HFF-Myc (cell line): ENCODE results near the gene EDNRA.
A peak's percentile ranks its signal among the peaks of the same experiment; 100 is the strongest.

Experiments
- DNase-seq: peaks from one replicate; pipeline ENCODE4 v3.0.0-alpha.2; 2011; ENCODE audit warnings: low read depth; ENCODE audit errors: extremely low read depth
- H3K4me3 ChIP-seq: replicated peaks from 2 replicates; pipeline ENCODE4 v1.5.1; 2011; ENCODE audit warnings: low read depth, mild to moderate bottlenecking, control low read depth, low read length
- TF ChIP-seq, protein P1 (sequence below): IDR thresholded peaks from 2 replicates; pipeline ENCODE4 v1.5.1; 2012; ENCODE audit warnings: mild to moderate bottlenecking, low read depth, low read length, control low read depth; ENCODE audit errors: missing control alignments

Gene EDNRA

GRCh38 chr4:147518846-147519767, 38.2 kb downstream of the EDNRA start:
- no peak overlapping the region for H3K4me3 ChIP-seq
- TF ChIP-seq, protein P1, sequence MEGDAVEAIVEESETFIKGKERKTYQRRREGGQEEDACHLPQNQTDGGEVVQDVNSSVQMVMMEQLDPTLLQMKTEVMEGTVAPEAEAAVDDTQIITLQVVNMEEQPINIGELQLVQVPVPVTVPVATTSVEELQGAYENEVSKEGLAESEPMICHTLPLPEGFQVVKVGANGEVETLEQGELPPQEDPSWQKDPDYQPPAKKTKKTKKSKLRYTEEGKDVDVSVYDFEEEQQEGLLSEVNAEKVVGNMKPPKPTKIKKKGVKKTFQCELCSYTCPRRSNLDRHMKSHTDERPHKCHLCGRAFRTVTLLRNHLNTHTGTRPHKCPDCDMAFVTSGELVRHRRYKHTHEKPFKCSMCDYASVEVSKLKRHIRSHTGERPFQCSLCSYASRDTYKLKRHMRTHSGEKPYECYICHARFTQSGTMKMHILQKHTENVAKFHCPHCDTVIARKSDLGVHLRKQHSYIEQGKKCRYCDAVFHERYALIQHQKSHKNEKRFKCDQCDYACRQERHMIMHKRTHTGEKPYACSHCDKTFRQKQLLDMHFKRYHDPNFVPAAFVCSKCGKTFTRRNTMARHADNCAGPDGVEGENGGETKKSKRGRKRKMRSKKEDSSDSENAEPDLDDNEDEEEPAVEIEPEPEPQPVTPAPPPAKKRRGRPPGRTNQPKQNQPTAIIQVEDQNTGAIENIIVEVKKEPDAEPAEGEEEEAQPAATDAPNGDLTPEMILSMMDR, result peak; percentile 92
- no peak for DNase-seq

DNA sequence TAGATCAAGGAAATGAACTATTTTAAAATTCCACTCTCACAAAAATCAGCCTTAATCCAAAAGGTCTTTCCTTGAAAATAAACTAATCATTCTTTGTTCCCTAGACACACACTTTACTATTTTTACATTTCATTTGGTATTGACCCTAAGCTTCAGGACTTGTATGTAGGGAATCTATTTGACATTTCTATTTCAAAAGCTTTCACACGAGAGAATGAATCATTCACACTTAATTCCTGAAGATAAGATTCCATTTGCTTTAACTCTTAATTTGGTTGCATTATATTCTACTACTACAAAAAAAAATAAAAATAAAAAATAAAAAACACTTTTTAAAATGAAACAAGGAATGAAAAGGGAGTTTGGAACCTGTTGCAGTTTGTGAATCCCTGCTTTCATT, 43.7 kb downstream of the EDNRA start:
- DNase-seq, result no peak
- H3K4me3 ChIP-seq, result no peak overlapping the region
- TF ChIP-seq, protein P1, result no peak

DNA sequence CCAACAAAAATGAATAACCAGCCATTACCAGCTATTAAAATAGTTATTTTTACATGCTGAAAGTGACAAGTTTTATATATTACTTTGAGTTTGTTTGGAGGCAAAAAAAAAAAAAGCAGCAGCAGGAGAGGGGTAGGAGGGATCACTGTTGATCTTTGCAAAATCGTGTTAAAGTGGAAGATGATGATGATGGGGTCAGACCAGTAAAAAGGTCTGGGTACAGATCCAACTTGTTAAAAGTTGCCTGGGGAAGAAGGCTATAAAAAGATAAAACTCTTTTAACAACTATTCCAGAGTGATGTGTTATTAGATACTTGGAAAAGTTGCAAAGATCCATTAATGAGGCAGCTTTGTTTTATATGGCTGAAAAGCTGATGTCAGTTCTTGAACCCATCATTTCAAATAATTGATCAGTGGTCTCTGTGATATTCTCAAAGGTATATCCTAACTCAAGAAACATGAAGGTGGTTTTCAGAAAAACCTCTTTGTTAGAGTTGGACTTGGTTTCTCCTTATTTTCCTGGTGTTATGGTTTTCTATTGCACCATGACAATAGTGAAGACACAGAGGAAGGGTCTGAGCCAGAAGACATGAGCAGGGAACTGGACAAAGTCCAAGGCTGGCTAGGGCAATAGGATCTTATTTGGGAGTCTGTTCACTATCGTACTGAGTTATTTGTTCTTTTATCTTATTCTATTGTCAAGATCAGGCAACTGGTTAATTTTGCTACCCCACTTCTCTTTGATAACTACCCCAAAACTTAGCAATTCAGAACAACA, 44.8 kb downstream of the EDNRA start:
- TF ChIP-seq, protein P1, result no peak
- no peak for DNase-seq

DNA sequence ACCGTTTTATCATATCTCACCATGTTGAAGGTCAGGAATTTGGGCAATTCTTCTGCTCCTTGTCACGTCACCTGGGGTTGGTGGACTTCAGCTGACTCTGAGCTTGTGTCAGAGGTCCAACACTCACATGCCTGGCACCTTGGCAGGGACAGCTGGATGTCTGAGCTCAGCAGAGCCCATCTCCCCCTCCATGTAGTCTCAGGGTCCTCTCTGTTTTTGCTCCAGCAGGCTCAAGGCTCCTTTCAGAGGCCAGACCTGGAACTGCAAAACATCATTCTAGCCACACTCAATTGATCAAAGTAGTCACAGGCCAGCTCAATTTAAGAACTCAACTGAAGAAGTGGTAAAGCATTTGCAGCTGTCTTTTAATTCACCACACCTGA, 45.4 kb downstream of the EDNRA start:
- no peak overlapping the region for H3K4me3 ChIP-seq
- TF ChIP-seq, protein P1, result no peak
- no peak for DNase-seq

More for the DNA sequence above, 44.8 kb downstream of the EDNRA start:
- no peak overlapping the region for H3K4me3 ChIP-seq

DNA sequence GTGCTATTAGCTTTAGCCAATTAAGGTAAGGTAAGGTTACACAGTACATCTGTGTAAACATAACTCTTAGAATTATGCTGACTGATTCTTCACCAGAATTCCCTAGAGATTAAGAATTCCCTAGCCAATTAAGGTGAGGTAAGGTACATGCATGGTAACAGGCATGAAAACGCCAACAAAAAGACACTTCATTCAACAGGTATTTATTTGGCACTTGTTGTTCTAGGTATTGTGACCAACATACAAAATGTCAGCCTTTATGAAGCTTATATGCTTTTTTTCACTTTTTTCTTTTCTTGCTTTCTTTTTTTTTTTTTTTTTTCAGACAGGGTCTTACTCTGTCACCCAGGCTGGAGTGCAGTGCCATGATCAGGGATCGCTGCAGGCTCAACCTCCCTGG, 47.2 kb downstream of the EDNRA start:
- H3K4me3 ChIP-seq, result no peak overlapping the region
- TF ChIP-seq, protein P1, result no peak
- DNase-seq, result no peak

GRCh38 chr4:147530134-147530533, 49.2 kb downstream of the EDNRA start:
- H3K4me3 ChIP-seq, result no peak overlapping the region
- TF ChIP-seq, protein P1, result no peak
- no peak for DNase-seq
